ENCODE measurements around the gene DDX17.

The DDX17 gene

DNA sequence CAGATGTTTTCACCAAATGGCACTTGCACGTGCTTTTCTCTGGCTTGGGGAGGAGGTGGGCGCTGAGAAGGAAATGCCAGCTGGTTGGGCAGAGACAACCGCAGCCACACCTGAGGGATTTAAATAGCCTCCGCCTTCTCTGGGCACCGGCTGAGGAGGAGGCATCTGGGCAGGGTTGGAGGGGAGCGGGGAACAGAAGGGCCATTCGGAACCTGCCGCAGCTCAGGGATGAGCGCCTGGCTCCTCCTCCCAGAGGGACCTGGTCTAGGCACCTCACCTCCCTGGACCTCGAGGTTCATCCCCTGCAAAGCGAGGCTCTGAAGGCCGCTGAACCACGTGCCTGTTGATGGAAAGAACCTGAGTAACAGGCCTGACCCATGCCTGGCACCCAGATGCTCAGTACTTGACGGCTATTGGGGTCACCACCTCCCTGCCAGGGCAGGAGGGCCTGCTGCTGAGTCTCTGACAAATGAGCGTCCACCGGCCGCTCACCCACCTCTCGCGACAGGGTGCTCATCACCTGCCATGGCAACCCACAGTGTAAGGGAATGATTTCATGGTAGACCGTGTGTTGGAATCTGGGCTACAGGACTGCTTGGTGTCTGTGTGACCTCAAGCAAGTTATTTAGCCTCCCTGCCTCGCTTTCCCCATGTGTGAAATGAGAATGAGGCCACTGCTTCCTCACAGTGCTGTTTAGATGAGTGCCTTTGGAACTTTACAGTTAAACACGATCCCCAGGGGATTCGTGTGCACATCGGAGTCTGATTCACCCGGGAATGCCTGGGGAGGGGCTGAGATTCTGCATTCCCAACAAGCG is 40.2 kb downstream of the DDX17 start:
- no peak for DNase-seq (ENCODE audit: low read depth in 2 of 2)

DNA sequence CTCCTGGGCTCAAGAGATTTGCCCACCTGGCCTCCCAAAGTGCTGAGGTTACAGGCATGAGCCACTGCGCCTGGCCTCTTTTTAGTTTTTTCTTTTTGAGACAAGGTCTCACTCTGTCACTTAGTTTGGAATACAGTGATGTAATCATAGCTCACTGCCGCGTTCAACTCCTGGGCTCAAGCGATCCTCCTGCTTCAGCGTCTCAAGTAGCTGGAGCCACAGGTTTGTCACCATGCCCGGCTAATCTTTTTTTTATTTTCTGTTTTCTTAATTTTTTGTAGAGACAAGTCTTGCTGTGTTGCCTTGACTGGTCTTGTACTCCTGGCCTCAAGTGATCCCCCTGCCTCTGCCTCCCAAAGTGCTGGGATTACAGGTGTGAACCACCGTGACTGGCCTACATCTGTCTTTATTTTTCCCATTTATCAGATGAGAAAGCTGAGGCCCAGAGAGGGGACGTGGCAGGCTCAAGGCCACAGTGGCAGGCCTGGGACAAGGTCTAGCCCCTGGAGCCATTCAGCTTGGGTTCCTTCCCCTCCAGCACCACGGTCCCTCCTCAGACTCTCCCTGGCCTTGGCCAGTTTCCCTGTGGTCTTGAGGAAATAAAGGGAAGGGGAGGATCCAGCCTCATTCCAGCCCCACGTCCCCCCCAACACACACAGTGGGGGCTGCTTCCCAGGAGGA is 41.0 kb downstream of the DDX17 start:
- no peak for DNase-seq (ENCODE audit: low read depth in 2 of 2)

DNA sequence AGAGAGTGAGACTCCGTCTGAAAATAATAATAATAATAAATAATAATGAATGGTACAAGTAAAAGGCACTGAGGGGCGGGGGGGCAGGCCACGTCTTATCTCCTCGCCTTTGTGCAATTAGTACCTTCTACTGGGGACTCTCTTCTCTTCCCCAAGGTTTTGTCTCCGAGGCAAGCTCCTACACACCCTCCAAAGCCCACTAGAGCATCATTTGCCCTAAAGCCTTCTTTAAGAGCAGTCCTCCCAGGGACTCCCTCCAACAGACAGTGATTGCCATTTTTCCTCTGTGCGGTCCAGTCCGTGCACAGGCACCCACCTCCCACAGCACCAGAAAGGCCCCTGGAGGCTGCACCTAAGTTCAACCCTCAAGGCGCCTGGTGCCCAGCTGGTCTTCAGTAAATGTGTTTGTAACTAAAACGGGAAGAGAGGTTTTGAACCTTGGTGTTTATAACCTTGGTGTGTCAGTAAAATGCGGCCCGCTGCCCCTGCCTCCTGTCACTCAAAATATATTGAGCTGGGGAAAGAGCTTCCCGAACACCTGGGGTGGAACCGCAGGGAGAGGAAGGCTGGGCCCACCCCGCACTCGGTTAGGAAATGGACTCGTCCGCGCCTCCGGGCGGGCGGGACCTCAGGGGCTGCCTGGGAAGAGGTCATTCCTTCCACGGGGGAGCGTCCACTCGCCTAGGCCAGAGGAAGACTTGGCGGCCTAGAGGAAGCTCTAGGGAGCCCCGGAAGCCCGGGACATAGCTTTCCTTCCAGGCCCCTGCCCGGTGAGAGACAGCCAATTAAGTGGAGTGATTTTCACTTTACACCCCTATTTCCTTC is 42.9 kb downstream of the DDX17 start:
- no peak for DNase-seq (ENCODE audit: low read depth in 2 of 2)

DNA sequence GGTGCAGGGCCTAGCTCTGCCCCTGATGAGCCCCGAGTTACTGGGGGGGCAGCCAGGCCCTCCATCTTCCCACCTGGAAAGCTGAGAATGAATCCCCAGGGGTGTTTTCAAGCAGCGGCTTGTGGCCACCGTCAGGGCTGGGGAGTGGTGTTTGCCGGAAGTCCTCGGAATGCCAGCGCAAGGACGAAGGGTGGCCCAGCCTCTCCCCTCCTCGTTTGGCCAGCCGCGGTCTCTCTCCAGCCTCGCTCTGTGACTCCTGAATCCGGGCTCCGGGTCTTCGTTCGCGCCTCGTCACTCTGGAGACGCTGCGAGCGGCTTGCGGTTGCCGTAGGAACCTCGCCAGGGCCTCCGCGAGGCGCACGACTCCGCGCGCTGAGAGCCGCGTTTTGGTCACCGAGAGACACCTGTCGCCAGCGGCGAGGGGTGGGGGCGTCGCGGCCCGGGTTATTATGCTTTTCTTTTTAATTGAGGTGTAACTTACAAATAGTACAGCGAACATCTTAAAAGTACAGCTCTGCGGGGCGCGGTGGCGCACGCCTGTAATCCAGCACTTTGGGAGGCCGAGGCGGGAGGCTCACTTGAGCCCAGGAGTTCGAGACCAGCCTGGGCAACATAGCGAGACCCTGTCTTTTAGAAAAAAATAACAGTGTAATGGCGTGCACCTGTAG is 44.6 kb downstream of the DDX17 start:
- peak; percentile 50 to 62 for DNase-seq (ENCODE audit: low read depth in 2 of 2)

DNA sequence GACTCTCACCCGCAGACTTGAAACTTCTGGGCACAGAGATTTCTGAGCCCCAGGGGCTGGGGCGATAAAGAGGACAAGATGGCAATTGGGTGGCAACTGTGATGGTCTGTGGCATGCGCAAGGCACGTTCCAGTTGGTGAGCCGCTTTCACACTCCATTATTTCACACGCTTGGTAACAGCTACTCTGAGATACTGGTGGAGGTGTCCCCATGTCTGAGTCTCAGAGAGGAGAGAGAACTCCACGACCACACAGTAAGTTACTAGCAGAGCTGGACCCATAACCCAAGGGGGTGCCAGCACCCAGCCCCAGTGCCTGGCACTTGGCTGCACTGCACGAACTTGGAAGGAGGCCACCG is 45.1 kb downstream of the DDX17 start:
- DNase-seq (ENCODE audit: low read depth in 2 of 2): no peak

DNA sequence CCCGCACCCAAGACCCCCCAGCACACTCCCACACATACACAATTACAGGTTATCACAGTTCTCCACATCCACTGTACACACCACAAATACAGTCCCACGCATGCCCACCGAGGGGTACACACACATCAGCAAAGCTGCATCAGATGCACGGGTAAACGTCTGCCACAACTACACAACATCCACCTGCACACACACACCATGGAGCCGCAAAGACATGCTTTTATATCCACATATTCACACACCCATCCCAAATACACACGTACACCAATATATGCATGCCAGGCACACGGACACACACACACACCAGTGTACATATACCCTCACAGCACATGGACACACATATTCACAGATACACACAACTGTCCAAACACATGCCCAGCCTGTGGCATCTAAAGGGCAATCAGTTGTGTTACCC is 45.7 kb downstream of the DDX17 start:
- DNase-seq (ENCODE audit: low read depth in 2 of 2): no peak

DNA sequence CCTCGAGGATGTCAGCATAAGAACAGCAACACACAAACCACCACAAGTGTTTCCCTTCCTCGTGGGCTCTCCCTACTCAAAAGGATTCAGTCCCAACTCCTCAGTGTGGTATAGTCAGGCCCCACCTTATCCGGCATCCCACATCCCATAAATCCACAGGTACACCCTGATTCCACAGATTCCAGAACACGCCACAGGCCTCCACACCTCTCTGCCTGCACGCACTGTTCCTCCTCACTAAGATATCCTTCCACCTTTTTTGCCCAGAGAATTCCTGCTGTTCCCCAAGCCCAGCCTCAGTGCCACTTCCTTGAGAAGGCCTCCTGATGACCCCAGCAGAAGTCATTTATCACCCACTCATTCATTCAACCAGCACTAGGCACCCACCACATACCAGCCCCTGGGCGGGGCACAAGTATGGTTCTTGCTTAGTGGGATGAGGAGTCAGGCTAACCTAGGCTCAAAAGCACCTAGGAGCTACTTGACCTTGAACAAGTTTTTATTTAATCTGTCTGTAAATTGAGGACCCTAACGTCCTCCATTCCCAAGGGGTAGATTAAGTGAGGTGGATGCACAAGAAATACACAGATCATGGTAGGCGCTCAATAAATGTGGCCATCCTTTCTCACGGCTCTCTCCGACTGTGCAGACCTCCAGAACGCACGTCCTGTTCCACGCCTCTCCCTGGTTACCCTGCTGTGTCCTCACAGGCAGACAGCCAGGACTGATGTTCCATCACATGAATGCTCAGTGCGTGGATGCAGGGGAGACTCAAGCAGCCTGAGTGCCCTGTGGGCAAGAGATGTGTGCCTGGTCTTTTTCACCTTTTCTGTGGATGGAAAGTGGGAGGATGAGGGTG is 49.0 kb downstream of the DDX17 start:
- no peak for DNase-seq (ENCODE audit: low read depth in 2 of 2)

DNA sequence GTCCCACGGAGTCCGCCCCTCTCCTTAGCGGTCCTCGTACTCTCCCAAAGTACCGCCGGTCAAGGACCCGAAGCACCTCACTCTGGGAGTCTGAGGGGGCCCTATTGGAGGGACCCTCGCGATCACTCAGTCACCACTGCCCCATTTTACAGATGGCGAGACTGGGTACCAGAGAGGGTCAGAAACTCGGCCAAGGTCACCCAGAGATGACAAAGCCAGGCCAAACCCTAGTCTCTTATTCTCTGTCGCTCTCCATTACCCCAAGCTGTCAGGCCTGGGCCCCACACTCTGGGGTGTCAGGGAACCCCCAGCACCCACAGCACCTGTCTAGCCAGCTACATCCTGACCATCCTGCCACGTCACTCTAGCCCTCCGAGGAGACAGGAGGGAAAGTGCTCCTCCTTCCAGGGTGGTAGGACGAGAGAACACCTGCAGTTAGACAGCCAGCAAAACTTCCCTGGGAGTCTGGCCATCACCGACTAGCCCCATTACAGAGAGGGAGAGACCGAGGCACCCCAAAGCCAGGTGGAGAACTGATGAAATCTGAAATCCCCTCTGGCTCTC is 49.8 kb downstream of the DDX17 start:
- no peak for DNase-seq (ENCODE audit: low read depth in 2 of 2)

DNA sequence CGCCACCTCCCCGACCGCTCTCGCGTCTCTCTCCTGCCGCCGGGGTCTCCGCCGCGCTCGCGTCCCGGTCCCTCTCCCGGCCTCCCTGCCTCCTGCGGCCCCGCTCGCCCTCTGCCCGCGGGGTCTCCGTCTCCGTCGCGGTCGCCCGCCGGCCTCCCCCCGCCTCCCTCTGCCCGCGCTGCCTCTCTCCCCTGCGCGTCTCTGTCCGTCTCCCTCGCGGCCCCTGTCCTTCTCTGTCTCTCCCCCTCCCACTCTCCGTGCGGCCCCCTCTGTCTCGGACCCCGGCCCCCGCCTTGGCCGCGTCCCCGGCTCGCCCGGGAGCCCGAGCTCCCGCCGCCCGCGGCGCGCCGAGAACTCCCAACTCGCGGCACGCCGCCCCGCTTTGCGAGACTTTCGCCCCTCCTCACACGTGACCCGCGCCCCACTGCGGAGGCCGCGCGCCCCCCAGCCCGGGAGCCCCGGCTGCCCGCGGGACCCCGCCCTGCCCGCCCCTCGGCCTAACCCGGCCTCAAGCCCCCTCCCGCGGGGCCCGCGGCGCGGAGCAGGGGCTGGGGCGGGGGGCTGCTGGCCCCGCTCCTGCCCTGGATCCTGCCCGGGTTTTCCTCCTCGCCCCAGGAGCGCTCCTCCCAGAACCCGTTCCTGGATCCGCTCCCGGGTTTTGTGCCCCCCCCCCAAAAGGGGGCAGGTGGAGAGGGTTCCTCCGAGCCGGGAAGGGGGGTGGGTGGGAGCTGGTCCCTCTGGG is 50.4 kb downstream of the DDX17 start:
- no peak for DNase-seq (ENCODE audit: low read depth in 2 of 2)

DNA sequence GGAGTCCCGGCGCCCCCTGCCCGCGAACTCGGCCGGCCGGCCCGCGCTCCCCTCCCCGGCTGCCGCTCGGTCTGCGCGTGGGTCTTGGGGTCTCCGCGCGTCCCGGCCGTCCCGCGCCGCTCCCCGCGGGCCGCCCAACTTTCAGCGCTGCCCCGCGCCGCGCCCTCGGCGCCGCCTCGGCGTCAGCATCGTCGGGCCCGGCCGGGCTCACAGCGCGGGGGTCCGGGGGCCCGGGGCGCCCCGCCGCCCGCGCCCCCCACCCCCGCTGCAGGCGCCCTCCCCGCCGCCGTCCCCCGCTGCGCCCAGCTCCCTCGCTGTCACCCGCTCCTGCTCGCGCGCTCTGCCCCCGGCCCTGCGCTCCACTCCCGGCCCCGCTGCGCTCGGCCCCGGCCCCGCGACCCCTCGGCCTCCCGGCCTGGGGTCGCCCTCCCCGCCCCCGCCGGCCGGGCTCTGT is 51.0 kb downstream of the DDX17 start, which contains the start of gene KCNJ4:
TSS of gene KCNJ4 (minus strand) at position 124 of the 454 bp plus-strand sequence. CDS start 27,067 bp downstream, outside the sequence.
- no peak for DNase-seq (ENCODE audit: low read depth in 2 of 2)

DNA sequence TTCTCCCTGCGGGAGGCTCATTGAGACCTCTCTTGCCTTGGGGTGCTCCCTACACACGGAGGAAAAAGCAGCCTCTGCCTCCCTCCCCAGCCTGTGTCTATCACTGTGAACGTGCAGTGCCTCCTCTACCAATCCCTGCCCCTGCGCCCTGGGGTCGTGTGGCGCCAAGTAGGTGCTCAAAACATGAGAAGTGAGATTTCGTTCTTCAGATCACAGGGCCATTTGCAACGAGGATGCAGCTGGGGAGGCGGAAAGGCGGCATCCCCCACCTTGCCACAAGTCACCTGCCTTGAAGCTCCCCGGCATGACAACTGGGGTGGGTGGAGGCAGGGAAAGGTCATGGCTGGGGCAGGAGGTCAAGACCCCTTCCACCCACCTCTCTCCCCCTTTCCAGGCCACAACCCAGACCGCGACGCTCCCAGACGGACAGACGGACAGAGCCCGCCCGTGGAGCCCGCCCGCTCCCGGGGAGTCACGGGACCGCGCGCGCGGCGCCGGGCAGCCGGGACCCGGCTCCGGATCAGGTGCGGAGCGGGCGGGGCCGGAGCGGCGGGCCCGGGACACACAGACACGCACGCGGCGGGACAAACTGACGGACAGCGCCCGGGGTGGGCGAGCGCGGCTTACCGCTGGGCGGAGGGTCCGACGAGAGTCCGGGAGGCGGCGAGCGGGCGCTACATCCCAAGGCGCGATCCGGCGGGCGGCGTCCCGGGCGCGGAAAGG is 51.6 kb downstream of the DDX17 start:
- DNase-seq (ENCODE audit: low read depth in 2 of 2): no peak

DNA sequence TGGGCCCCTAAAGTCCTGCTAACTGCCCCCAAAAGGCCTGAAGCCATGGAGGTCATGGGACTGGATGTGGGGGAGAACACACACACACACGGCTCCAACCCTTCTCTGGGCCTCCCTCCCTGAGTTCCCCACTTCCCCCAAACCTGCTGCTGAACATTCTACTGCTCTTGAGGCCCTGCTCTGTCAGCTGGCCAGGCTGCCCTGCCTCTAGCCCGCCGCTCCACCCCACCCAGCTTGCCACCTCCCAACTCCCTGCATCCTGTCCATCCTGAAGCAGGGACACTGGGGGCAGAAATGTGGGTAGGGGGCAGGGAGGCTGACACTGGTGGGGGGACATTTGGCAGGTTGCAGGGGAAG is 52.1 kb downstream of the DDX17 start:
- no peak for DNase-seq (ENCODE audit: low read depth in 2 of 2)

DNA sequence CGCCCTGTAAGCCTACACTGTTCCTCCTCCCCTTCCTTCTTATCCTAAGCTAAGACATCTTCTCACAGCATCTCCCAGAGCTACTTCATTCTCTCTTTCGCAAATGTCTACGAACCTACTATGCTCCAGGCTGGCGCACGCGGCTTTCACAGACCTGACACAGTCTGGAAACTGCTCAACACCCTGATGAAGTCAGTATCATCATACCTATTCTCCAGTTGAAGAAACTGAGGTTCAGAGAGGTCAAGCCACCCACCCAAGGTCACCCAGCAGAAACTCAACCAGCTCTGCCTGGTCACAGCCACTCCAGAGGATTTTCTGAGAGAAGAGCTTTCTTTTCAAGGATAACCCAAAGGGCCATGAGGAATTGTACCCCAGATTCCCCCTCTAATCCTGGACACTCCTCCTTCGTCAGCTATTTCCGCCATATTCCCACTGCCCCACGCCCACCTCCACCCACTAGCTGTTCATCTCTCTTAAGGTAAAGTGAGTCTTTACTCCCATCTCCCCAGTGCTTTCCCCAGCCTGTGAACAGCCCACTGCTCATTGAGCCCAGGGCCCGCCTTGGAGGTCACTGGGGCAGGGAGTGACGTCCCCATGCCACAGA is 52.9 kb downstream of the DDX17 start:
- DNase-seq (ENCODE audit: low read depth in 2 of 2): no peak

DNA sequence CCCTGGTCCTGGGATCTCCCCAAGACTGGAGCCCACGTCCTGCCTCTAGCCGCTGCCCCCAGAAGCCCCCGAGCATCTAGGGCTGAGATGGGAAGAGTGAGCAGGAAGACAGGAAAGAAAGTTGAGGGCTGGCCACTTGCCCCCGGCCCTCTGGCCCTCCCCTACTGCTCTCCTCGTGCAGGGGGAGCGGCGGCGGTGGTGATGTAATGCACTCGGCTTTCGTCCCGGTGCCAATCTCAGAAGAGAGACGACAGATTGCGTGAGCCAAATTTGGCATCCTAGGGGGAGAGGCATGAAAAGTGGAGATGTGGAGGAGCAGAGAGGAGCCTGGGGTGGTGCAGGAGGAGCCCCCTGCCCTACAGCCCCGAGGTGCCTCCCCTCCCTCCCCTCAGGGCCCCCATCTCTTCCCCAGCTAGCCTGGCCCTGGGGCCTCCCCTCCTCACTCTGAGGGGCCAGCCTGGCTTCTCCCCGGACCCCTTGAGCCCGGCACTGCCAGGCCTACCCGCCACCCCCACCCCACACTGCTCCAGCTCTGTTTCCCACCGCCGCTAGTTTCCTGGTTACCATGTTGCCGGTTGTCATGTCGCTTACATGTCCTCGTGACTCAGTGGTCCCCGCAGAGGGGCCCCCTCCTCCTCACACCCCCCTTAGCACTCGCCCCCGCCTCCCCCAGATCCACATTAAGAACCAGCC is 53.6 kb downstream of the DDX17 start:
- DNase-seq (ENCODE audit: low read depth in 2 of 2): no peak

DNA sequence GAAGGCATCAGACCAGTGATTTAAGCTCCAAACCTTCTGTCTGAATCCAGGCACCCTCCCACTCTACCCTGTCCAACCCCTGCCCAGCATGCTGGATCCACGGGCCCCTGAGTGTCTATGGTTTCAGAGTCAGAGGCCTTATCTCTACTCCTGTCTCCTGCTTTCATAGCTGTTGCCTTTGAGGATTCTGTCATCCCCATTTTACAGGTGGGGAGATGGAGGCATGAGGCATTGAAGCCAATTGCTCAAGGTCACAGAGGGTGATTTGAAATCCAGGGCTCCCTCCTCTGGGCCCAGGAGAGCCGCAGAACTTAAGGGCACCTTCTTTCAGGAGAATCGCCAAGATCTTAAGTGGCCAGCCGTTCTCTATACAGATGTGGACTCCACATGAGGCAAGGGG is 54.2 kb downstream of the DDX17 start:
- no peak for DNase-seq (ENCODE audit: low read depth in 2 of 2)

DNA sequence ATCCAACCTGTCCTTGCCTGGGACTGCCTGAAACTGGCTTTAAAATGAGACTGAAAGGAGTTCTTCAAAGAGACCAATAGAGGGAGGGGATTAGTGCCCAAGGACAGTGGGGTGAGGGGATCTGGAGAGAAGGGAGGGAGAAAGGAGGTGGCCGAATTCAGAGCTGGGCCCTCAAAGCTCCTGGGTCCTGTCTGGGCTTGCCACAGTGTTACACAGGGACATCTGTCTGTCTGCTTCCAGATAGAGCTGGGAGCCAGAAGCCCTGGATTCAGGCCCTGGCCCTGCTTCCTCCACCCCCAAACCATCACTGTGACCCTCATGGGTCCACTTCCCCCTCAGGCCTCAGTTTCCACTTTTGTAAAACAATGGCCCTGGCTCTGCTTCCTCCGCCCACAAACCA is 54.7 kb downstream of the DDX17 start:
- DNase-seq (ENCODE audit: low read depth in 2 of 2): no peak

DNA sequence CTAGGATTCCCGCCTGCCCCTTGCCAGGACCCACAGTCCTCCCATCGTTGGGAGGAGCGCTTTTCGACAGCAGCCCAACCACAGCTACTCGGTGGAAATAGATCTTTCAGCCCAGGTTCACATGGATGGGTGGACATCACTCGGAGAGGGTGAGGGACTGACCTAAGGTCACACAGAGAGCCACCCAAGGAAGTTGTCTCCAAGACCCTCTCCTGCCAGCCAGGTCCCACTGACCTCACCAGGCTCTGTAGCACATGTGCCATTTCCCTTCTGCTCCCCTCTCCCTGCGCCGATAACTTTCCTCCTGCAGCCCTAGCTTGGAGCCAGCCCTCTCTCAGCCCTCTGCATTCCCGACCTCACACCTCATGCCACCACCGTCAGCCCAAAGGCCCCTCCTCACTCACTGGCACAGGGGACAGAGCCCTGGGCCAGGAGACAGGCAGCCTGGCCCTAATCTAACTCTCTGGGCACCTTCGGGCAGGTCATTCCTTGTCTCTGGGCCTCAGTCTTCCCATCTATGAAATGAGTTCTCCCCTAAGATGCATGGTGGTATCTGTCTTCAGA is 55.8 kb downstream of the DDX17 start:
- no peak for DNase-seq (ENCODE audit: low read depth in 2 of 2)

DNA sequence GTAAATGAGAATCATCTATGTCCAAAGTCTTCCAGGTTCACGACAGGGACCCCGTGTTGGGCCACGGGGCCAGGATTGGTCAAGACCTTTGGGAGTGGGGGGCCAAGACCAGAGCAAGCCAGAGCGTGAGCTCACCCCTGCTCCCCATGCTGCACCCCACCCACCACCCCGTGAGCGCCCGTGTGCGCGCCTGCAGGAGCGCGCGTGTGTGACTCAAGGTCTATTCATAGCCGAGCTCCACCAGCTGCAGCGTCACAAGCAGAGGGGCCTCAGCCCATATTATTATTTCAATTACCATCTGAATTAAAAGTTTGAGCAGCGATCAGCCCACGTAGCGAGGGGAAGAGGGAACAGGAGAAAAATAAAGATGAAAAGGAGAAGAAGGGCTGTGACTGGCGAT is 56.3 kb downstream of the DDX17 start:
- DNase-seq (ENCODE audit: low read depth in 2 of 2): no peak

All from stimulated activated CD8-positive, alpha-beta memory T cell treated with anti-CD3 and anti-CD28 coated beads, Interleukin-15, amount 100 ng/mL, for 48 hours (primary cell).